ENCODE measurements around the gene TNFRSF14. TPM values are rescaled to one million over a fixed set of nuclear protein-coding genes. Genes with fewer than 3 reads are reported as not detected.
"Not testable (repeated sequence)": the region's sequence is repeated elsewhere in the genome, so short reads cannot be mapped to it uniquely, and the experiment has no call there.

TNFRSF14 gene
- total and polyA plus RNA-seq, 7 experiments from 2014 or later, result 52.5 to 253 (median 200) TPM

DNA sequence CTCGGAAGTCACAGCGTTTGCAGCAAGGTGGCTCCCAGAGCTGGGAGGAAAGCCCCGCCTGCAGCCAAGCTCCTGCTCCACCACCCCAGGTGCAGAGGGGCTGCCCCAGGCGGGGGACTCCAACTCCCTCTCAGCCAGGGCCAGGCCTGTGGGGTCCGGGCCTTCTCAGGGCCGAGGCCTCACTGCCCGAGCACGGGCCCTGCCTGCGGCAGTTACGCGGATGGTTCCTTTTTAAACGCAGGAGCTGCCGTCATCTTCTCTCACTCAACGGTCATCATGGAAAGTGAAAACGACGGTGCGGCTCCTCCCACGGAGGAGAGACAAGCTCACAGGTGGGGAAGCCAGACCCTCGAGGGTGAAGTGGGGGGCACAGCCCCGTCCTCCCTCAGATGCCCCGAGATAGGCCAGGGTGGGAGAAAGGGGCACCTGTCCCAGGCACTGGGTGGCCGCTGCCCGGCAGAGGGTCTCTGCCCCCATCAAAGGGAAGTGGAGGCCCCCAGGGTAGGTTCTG is 21.4 kb downstream of the TNFRSF14 start:
- Histone ChIP-seq H3K4me1 (ENCODE audit: control insufficient read depth in 2 of 2, insufficient read depth in 2 of 2, low read length in 2 of 2) (peaks cover 20 to 33% of the 10 kb centered on the region in 2 donors), H3K27ac (ENCODE audit: low read depth, low read length) (peak overlapping the region; percentile 98), H3K4me3 (ENCODE audit: low read length) (peak overlapping the region; percentile 58)
- Mint-ChIP-seq H3K27ac (peak overlapping the region; percentile 88 to 99 (median 96)), H3K4me1 (peaks cover 30 to 72% (median 59%) of the 10 kb centered on the region in 7 donors), H3K36me3 (peaks cover 0 to 34% (median 8%) of the 10 kb centered on the region in 5 donors), H3K9me3 (peaks cover 3 to 20% (median 9%) of the 10 kb centered on the region in 11 donors), H3K4me3 (peak overlapping the region; percentile 54 to 84 (median 78))
- intact Hi-C loops (cut with micrococcal nuclease), result loop anchor here (1.0 kb wide), 7 partner anchors 8 to 263 kb away; partner anchors contain the start of genes TNFRSF14 (in 2 of the 2), PANK4 (in 1 of the 2) and PRXL2B (in 1 of the 2)
- CTCF ChIA-PET, result interaction anchor here (0.6 to 2.6 kb wide), 4 partner anchors 15 to 847 kb away, joined by 3 to 13 read pairs (median 5); partner anchors contain the start of gene TNFRSF14
- H3K27me3 ChIP-seq (ENCODE audit: control insufficient read depth in 2 of 2, insufficient read depth in 2 of 2, low read length in 2 of 2); H3K36me3 ChIP-seq (ENCODE audit: control insufficient read depth in 2 of 3, insufficient read depth in 3 of 3, low read length in 3 of 3); H3K27me3 Mint-ChIP-seq; H3K9me3 ChIP-seq (ENCODE audit: control insufficient read depth in 2 of 3, low read length in 3 of 3): not testable (repeated sequence)
- POLR2A ChIA-PET, result interaction anchor here (0.7 to 12.2 kb wide), 8 partner anchors 9 to 768 kb away, joined by 3 to 253 read pairs (median 5); partner anchors contain the start of genes PANK4, PRXL2B and TNFRSF14
- DNase-seq (peak in 4 of 9 donors; percentile 23 to 72 (median 31)), ATAC-seq (peak; percentile 46)

- Histone ChIP-seq H3K9me3 (ENCODE audit: control insufficient read depth in 2 of 3, low read length in 3 of 3) (peaks cover 0 to 6% (median 0%) of the 10 kb centered on the region in 3 experiments), H3K4me1 (ENCODE audit: control insufficient read depth in 2 of 2, insufficient read depth in 2 of 2, low read length in 2 of 2) (peaks cover 25 to 40% of the 10 kb centered on the region in 2 donors), H3K27me3 (ENCODE audit: control insufficient read depth in 2 of 2, insufficient read depth in 2 of 2, low read length in 2 of 2) (no peaks in the 10 kb centered on the region), H3K36me3 (ENCODE audit: control insufficient read depth in 2 of 3, insufficient read depth in 3 of 3, low read length in 3 of 3) (no peaks in the 10 kb centered on the region), H3K4me3 (ENCODE audit: low read length) (peak overlapping the region; percentile 58), H3K27ac (ENCODE audit: low read depth, low read length) (peak overlapping the region; percentile 98)
- intact Hi-C loops (cut with micrococcal nuclease), result loop anchor here (1.0 kb wide), 6 partner anchors 8 to 262 kb away; partner anchors contain the start of genes TNFRSF14 (in 2 of the 2), PANK4 (in 1 of the 2) and PRXL2B (in 1 of the 2)
- Mint-ChIP-seq H3K27ac (peak overlapping the region; percentile 88 to 99 (median 96)), H3K36me3 (peaks cover 0 to 26% (median 4%) of the 10 kb centered on the region in 5 donors), H3K27me3 (no peaks in the 10 kb centered on the region), H3K4me3 (peak overlapping the region; percentile 54 to 84 (median 76)), H3K4me1 (peaks cover 31 to 75% (median 58%) of the 10 kb centered on the region in 7 donors), H3K9me3 (peaks cover 0 to 10% (median 3%) of the 10 kb centered on the region in 11 donors)
- DNase-seq (no peak), ATAC-seq (no peak)
- ChIA-PET POLR2A (interaction anchor here (0.7 to 12.2 kb wide), 8 partner anchors 8 to 348 kb away, joined by 3 to 253 read pairs (median 5); partner anchors contain the start of genes PANK4, PRXL2B and TNFRSF14), CTCF (interaction anchor here (1.0 to 2.6 kb wide), 3 partner anchors 16 to 23 kb away, joined by 3 to 13 read pairs (median 4); partner anchors contain the start of gene TNFRSF14)
These were observed 22.6 kb downstream of the TNFRSF14 start for GRCh38 chr1:2578758-2579118.

GRCh38 chr1:2580691-2581090 is 24.5 kb downstream of the TNFRSF14 start:
- H3K27me3 Mint-ChIP-seq, result no peaks in the 10 kb centered on the region
- H3K9me3 Mint-ChIP-seq, result peaks cover 0 to 6% (median 0%) of the 10 kb centered on the region in 11 donors
- Histone ChIP-seq H3K4me1 (ENCODE audit: control insufficient read depth in 2 of 2, insufficient read depth in 2 of 2, low read length in 2 of 2) (peaks cover 38 to 56% of the 10 kb centered on the region in 2 donors), H3K4me3 (ENCODE audit: low read length) (no peak overlapping the region), H3K9me3 (ENCODE audit: control insufficient read depth in 2 of 3, low read length in 3 of 3) (no peaks in the 10 kb centered on the region), H3K36me3 (ENCODE audit: control insufficient read depth in 2 of 3, insufficient read depth in 3 of 3, low read length in 3 of 3) (no peaks in the 10 kb centered on the region), H3K27me3 (ENCODE audit: control insufficient read depth in 2 of 2, insufficient read depth in 2 of 2, low read length in 2 of 2) (no peaks in the 10 kb centered on the region), H3K27ac (ENCODE audit: low read depth, low read length) (no peak overlapping the region)
- peaks cover 0 to 20% (median 4%) of the 10 kb centered on the region in 5 donors for H3K36me3 Mint-ChIP-seq
- no peak overlapping the region for H3K4me3 Mint-ChIP-seq
- ATAC-seq, result no peak
- no peak for DNase-seq
- peak overlapping the region in 8 of 9 donors; percentile 46 to 95 (median 76) for H3K27ac Mint-ChIP-seq
- CTCF ChIA-PET, result interaction anchor here (0.9 kb wide), 1 partner anchor 25 kb away, joined by 3 read pairs; the partner anchor contains the start of gene TNFRSF14
- intact Hi-C loops (cut with micrococcal nuclease), result loop anchor here in 1 of 2 donors (10.0 kb wide), 2 partner anchors 446 to 666 kb away; partner anchors contain the start of genes CALML6 and TMEM52
- POLR2A ChIA-PET, result interaction anchor here (0.6 to 12.2 kb wide), 7 partner anchors 8 to 448 kb away, joined by 3 to 253 read pairs (median 4); partner anchors contain the start of genes PANK4 and TNFRSF14
- peaks cover 42 to 84% (median 76%) of the 10 kb centered on the region in 7 donors for H3K4me1 Mint-ChIP-seq

GRCh38 chr1:2582391-2582790 is 26.2 kb downstream of the TNFRSF14 start:
- ChIA-PET POLR2A (interaction anchor here (1.0 to 12.2 kb wide), 5 partner anchors 9 to 167 kb away, joined by 3 to 253 read pairs (median 10); partner anchors contain the start of gene TNFRSF14), CTCF (interaction anchor here (0.7 to 1.2 kb wide), 2 partner anchors 26 to 381 kb away, joined by 4 read pairs; partner anchors contain the start of gene TNFRSF14)

DNA sequence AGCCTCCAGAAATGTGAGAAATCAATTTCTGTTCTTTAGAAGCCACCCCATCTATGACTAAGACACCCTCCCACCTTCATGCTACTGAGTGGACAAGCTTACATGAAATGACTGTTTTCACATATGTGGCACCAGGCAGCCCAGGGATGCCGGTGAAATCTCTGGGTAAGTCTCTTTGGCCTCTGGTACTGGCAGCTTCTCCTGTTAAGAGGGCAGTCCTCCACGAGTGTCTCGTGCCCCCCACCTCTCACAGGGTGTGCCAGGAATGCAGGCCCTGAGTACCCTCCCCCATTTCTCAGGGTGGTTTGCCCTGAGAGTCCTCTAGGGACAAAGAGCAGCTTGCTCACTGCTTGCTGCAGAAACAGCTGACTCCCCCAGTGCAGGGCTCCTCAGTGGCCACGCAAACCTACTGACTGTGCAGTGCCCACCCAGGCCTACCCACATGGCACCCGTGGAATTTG is 27.2 kb downstream of the TNFRSF14 start:
- Mint-ChIP-seq H3K27ac (peak overlapping the region; percentile 87 to 99 (median 95)), H3K4me1 (peaks cover 39 to 69% (median 59%) of the 10 kb centered on the region in 7 donors), H3K27me3 (no peaks in the 10 kb centered on the region), H3K36me3 (peaks cover 0 to 23% (median 4%) of the 10 kb centered on the region in 5 donors), H3K9me3 (peaks cover 0 to 6% (median 0%) of the 10 kb centered on the region in 11 donors), H3K4me3 (peak overlapping the region in 8 of 10 donors; percentile 81 to 96 (median 92))
- DNase-seq (no peak), ATAC-seq (no peak)
- intact Hi-C loops (cut with micrococcal nuclease), result loop anchor here in 1 of 2 donors (10.0 kb wide), 2 partner anchors 449 to 669 kb away; partner anchors contain the start of genes CALML6 and TMEM52
- Histone ChIP-seq H3K27me3 (ENCODE audit: control insufficient read depth in 2 of 2, insufficient read depth in 2 of 2, low read length in 2 of 2) (no peaks in the 10 kb centered on the region), H3K4me1 (ENCODE audit: control insufficient read depth in 2 of 2, insufficient read depth in 2 of 2, low read length in 2 of 2) (peaks cover 35 to 51% of the 10 kb centered on the region in 2 donors), H3K36me3 (ENCODE audit: control insufficient read depth in 2 of 3, insufficient read depth in 3 of 3, low read length in 3 of 3) (no peaks in the 10 kb centered on the region), H3K27ac (ENCODE audit: low read depth, low read length) (peak overlapping the region; percentile 87), H3K4me3 (ENCODE audit: low read length) (no peak overlapping the region), H3K9me3 (ENCODE audit: control insufficient read depth in 2 of 3, low read length in 3 of 3) (no peaks in the 10 kb centered on the region)
- ChIA-PET POLR2A (interaction anchor here (0.6 to 12.2 kb wide), 9 partner anchors 10 to 381 kb away, joined by 3 to 253 read pairs (median 10); partner anchors contain the start of genes PANK4 and TNFRSF14), CTCF (interaction anchor here (1.0 to 1.1 kb wide), 2 partner anchors 27 to 63 kb away, joined by 3 read pairs; partner anchors contain the start of gene TNFRSF14)

More at GRCh38 chr1:2582391-2582790, 26.2 kb downstream of the TNFRSF14 start:
- peaks cover 0 to 23% (median 4%) of the 10 kb centered on the region in 5 donors for H3K36me3 Mint-ChIP-seq
- no peaks in the 10 kb centered on the region for H3K27me3 Mint-ChIP-seq
- no peaks in the 10 kb centered on the region for H3K27me3 ChIP-seq (ENCODE audit: control insufficient read depth in 2 of 2, insufficient read depth in 2 of 2, low read length in 2 of 2)
- intact Hi-C loops (cut with micrococcal nuclease), result loop anchor here in 1 of 2 donors (10.0 kb wide), 2 partner anchors 448 to 668 kb away; partner anchors contain the start of genes CALML6 and TMEM52
- no peak overlapping the region for H3K4me3 ChIP-seq (ENCODE audit: low read length)
- no peak overlapping the region for H3K27ac ChIP-seq (ENCODE audit: low read depth, low read length)
- peaks cover 0 to 6% (median 0%) of the 10 kb centered on the region in 11 donors for H3K9me3 Mint-ChIP-seq
- H3K9me3 ChIP-seq (ENCODE audit: control insufficient read depth in 2 of 3, low read length in 3 of 3), result no peaks in the 10 kb centered on the region
- H3K36me3 ChIP-seq (ENCODE audit: control insufficient read depth in 2 of 3, insufficient read depth in 3 of 3, low read length in 3 of 3), result no peaks in the 10 kb centered on the region
- H3K4me1 Mint-ChIP-seq, result peaks cover 38 to 73% (median 65%) of the 10 kb centered on the region in 7 donors
- ATAC-seq (no peak), DNase-seq (no peak)
- peaks cover 36 to 55% of the 10 kb centered on the region in 2 donors for H3K4me1 ChIP-seq (ENCODE audit: control insufficient read depth in 2 of 2, insufficient read depth in 2 of 2, low read length in 2 of 2)
- H3K4me3 Mint-ChIP-seq, result peak overlapping the region in 2 of 10 donors; percentile 2 to 58
- peak overlapping the region; percentile 35 to 96 (median 93) for H3K27ac Mint-ChIP-seq
